Natural killer cell (primary cell): ENCODE results near the gene TMPRSS6. TPM values are rescaled to one million over a fixed set of nuclear protein-coding genes. Genes with fewer than 3 reads are reported as not detected.
A peak's percentile ranks its signal among the peaks of the same experiment; 100 is the strongest.

Experiments
- ATAC-seq, 3 donors: fragments of 150-1000 bp in 2 of 3; fragments of 200-7000 bp in 1 of 3; cut with Tn5 transposase; 1 replicate in 1 of 3; 2 replicates in 2 of 3; pipeline ENCODE4 v1.10.0; 2021; ENCODE audit warnings: mild to moderate bottlenecking in 2 of 3, moderate library complexity in 2 of 3
- DNase-seq, 2 donors: peaks; one replicate each; pipeline versions ENCODE4 v3.0.0 to v3.0.0-alpha.2; 2013 to 2021; ENCODE audit warnings: mixed read lengths in 1 of 2
- H3K27ac ChIP-seq: one replicate; pipeline ENCODE4 v1.5.1; 2013; ENCODE audit warnings: mild to moderate bottlenecking, low read length
- H3K27me3 ChIP-seq: one replicate; pipeline ENCODE4 v1.6.1; 2013; ENCODE audit warnings: low read length; ENCODE audit not compliant: control insufficient read depth, insufficient read depth
- H3K36me3 ChIP-seq: one replicate; pipeline ENCODE4 v1.6.1; 2013; ENCODE audit warnings: low read length; ENCODE audit not compliant: control insufficient read depth, insufficient read depth
- H3K4me1 ChIP-seq: one replicate; pipeline ENCODE4 v1.6.1; 2013; ENCODE audit warnings: low read length; ENCODE audit not compliant: control insufficient read depth, insufficient read depth
- H3K4me3 ChIP-seq: one replicate; pipeline ENCODE4 v1.5.1; 2013; ENCODE audit warnings: low read length
- H3K9me3 ChIP-seq: one replicate; pipeline ENCODE4 v1.6.1; 2013; ENCODE audit warnings: low read length; ENCODE audit not compliant: control insufficient read depth, insufficient read depth
- H3K27ac Mint-ChIP-seq, 2 donors: one replicate each; pipeline ENCODE4 v1.8.0; 2022; ENCODE audit warnings: mild to moderate bottlenecking in 2 of 2, mixed read lengths in 2 of 2, moderate library complexity in 1 of 2
- H3K27me3 Mint-ChIP-seq, 2 donors: one replicate each; pipeline ENCODE4 v1.8.0; 2022; ENCODE audit warnings: low read depth in 2 of 2, mixed read lengths in 2 of 2
- H3K36me3 Mint-ChIP-seq: one replicate; pipeline ENCODE4 v1.8.0; 2022; ENCODE audit warnings: mixed read lengths
- H3K4me1 Mint-ChIP-seq, 2 donors: one replicate each; pipeline ENCODE4 v1.8.0; 2022; ENCODE audit warnings: mixed read lengths in 2 of 2
- H3K4me3 Mint-ChIP-seq: one replicate; pipeline ENCODE4 v1.8.0; 2022; ENCODE audit warnings: mild to moderate bottlenecking, moderate library complexity, mixed read lengths
- H3K9me3 Mint-ChIP-seq, 2 donors: one replicate each; pipeline ENCODE4 v1.8.0; 2022; ENCODE audit warnings: mixed read lengths in 2 of 2
- CTCF ChIP-seq: fragments of 200-600 bp; IDR thresholded peaks from one replicate; pipeline ENCODE4 v1.8.0; 2022; ENCODE audit warnings: antibody characterized with exemption
- WGBS: methylation state at CpG from one replicate; pipeline ENCODE4 v1.1.7; 2013; ENCODE audit warnings: missing lambda C conversion rate; ENCODE audit not compliant: insufficient coverage; 5-methylcytosine and 5-hydroxymethylcytosine counted together
- intact Hi-C: fragments of 100-400 bp; cut with micrococcal nuclease; formaldehyde crosslinking; loops from one replicate; pipeline ENCODE4 v1.14.2; 2022
- total RNA-seq, 4 donors: library from RNA; stranded (reverse); fragments of 120-200 nt in 1 of 4; gene quantifications; one replicate each; pipeline versions ENCODE4 v1.2.3 to v1.2.4, GENCODE V29; 2013 to 2022

Gene TMPRSS6
- total RNA-seq, 3 donors from 2014 or later (not counting 1 experiment from before 2014, with no cell fraction given): 1.1 to 4.7 (median 3.4) TPM

- H3K4me1 ChIP-seq: peaks cover 17% of the 10 kb centered on the region
- Mint-ChIP-seq H3K9me3 (no peaks in the 10 kb centered on the region), H3K27ac (no peak overlapping the region), H3K36me3 (no peaks in the 10 kb centered on the region), H3K4me1 (peaks cover 12 to 17% of the 10 kb centered on the region in 2 donors), H3K27me3 (no peaks in the 10 kb centered on the region), H3K4me3 (no peak overlapping the region)
- no peak overlapping the region for H3K4me3 ChIP-seq
- H3K27ac ChIP-seq: no peak overlapping the region
- no peaks in the 10 kb centered on the region for H3K9me3 ChIP-seq
- no peak for ATAC-seq
- no peak for DNase-seq
- no peak for TF ChIP-seq CTCF
- no peaks in the 10 kb centered on the region for H3K36me3 ChIP-seq
- H3K27me3 ChIP-seq: no peaks in the 10 kb centered on the region
- intact Hi-C loops: no loop called here
- WGBS: 76% methylated on average over 10 of the region's 10 CpGs
These were observed 25.1 kb downstream of the TMPRSS6 start for GRCh38 chr22:37084385-37084784.

- H3K27me3 ChIP-seq: no peaks in the 10 kb centered on the region
- H3K4me3 Mint-ChIP-seq: no peak overlapping the region
- no peaks in the 10 kb centered on the region for H3K27me3 Mint-ChIP-seq
- peak overlapping the region; percentile 19 to 73 for H3K27ac Mint-ChIP-seq
- H3K36me3 ChIP-seq: no peaks in the 10 kb centered on the region
- WGBS: 84% methylated on average over 6 of the region's 6 CpGs
- H3K9me3 ChIP-seq: no peaks in the 10 kb centered on the region
- DNase-seq: no peak
- H3K9me3 Mint-ChIP-seq: no peaks in the 10 kb centered on the region
- H3K4me1 Mint-ChIP-seq: peaks cover 17 to 22% of the 10 kb centered on the region in 2 donors
- intact Hi-C loops: no loop called here
- H3K36me3 Mint-ChIP-seq: no peaks in the 10 kb centered on the region
- peaks cover 22% of the 10 kb centered on the region for H3K4me1 ChIP-seq
- no peak overlapping the region for H3K27ac ChIP-seq
- H3K4me3 ChIP-seq: no peak overlapping the region
- no peak for TF ChIP-seq CTCF
- no peak for ATAC-seq
These were observed 25.6 kb downstream of the TMPRSS6 start for GRCh38 chr22:37083914-37084313.

GRCh38 chr22:37082251-37082873 is 27.2 kb downstream of the TMPRSS6 start:
- Histone ChIP-seq H3K4me3 (no peak overlapping the region), H3K27me3 (no peaks in the 10 kb centered on the region), H3K36me3 (no peaks in the 10 kb centered on the region), H3K9me3 (no peaks in the 10 kb centered on the region), H3K27ac (no peak overlapping the region), H3K4me1 (peaks cover 33% of the 10 kb centered on the region)
- no peaks in the 10 kb centered on the region for H3K27me3 Mint-ChIP-seq
- H3K4me3 Mint-ChIP-seq: no peak overlapping the region
- no peaks in the 10 kb centered on the region for H3K9me3 Mint-ChIP-seq
- H3K36me3 Mint-ChIP-seq: no peaks in the 10 kb centered on the region
- H3K27ac Mint-ChIP-seq: peak overlapping the region; percentile 29 to 99
- ATAC-seq (no peak), DNase-seq (no peak)
- WGBS: 92% methylated on average over 10 of the region's 10 CpGs
- intact Hi-C loops: no loop called here
- peaks cover 31 to 35% of the 10 kb centered on the region in 2 donors for H3K4me1 Mint-ChIP-seq
- no peak for TF ChIP-seq CTCF

- intact Hi-C loops: no loop called here
- Mint-ChIP-seq H3K27ac (peak overlapping the region; percentile 97 to 99), H3K36me3 (no peaks in the 10 kb centered on the region), H3K27me3 (peaks cover 0 to under 1% of the 10 kb centered on the region in 2 donors), H3K4me3 (no peak overlapping the region), H3K9me3 (no peaks in the 10 kb centered on the region), H3K4me1 (peaks cover 31 to 35% of the 10 kb centered on the region in 2 donors)
- peaks cover 33% of the 10 kb centered on the region for H3K4me1 ChIP-seq
- no peaks in the 10 kb centered on the region for H3K9me3 ChIP-seq
- H3K36me3 ChIP-seq: no peaks in the 10 kb centered on the region
- 95% methylated on average over 12 of the region's 12 CpGs for WGBS
- no peaks in the 10 kb centered on the region for H3K27me3 ChIP-seq
- TF ChIP-seq CTCF: no peak
- DNase-seq: peak in 1 of 2 donors; percentile 23
- no peak overlapping the region for H3K27ac ChIP-seq
- no peak for ATAC-seq
- H3K4me3 ChIP-seq: no peak overlapping the region
These were observed 28.7 kb downstream of the TMPRSS6 start for GRCh38 chr22:37080838-37081237.
